Activated naive CD4-positive, alpha-beta T cell treated with anti-CD3 and anti-CD28 coated beads, Interleukin-2, amount 10 ng/mL, durations not matched to agents 7 days and 5 days (primary cell): ENCODE data around the gene HHATL.

ENCODE experiments used
- CTCF ChIA-PET: fragments of 350-600 bp; sonication (Branson Sonifier 250); formaldehyde crosslinking; loops from one replicate; lab custom pipeline; 2021; ENCODE audit warnings: antibody characterized with exemption; lab: Charles Lee
- DNase-seq: peaks from one replicate; pipeline ENCODE4 v3.0.0-alpha.2; 2020
- H3K27ac Mint-ChIP-seq: one replicate; pipeline ENCODE4 v1.8.0; 2021; ENCODE audit warnings: mild to moderate bottlenecking, moderate library complexity, mixed read lengths
- H3K27me3 Mint-ChIP-seq: one replicate; pipeline ENCODE4 v1.8.0; 2021; ENCODE audit warnings: mild to moderate bottlenecking, mixed read lengths
- H3K36me3 Mint-ChIP-seq: one replicate; pipeline ENCODE4 v1.8.0; 2021; ENCODE audit warnings: mixed read lengths
- H3K4me1 Mint-ChIP-seq: one replicate; pipeline ENCODE4 v1.8.0; 2021; ENCODE audit warnings: mixed read lengths
- H3K4me3 Mint-ChIP-seq: one replicate; pipeline ENCODE4 v1.8.0; 2021; ENCODE audit warnings: mild to moderate bottlenecking, moderate library complexity, mixed read lengths
- H3K9me3 Mint-ChIP-seq: one replicate; pipeline ENCODE4 v1.8.0; 2021; ENCODE audit warnings: mixed read lengths

HHATL gene

GRCh38 chr3:42683875-42684598 lies 18.6 kb downstream of the HHATL start:
- no peak overlapping the region for H3K27ac Mint-ChIP-seq
- peak; percentile 30 for DNase-seq
- CTCF ChIA-PET = no interaction called here
- no peaks in the 10 kb centered on the region for H3K9me3 Mint-ChIP-seq
- no peaks in the 10 kb centered on the region for H3K36me3 Mint-ChIP-seq
- H3K4me1 Mint-ChIP-seq = no peaks in the 10 kb centered on the region
- no peak overlapping the region for H3K4me3 Mint-ChIP-seq
- peaks cover 44% of the 10 kb centered on the region for H3K27me3 Mint-ChIP-seq

- CTCF ChIA-PET = no interaction called here
- no peak overlapping the region for H3K4me3 Mint-ChIP-seq
- no peak for DNase-seq
Measured at GRCh38 chr3:42682301-42683070, 20.1 kb downstream of the HHATL start.

GRCh38 chr3:42681361-42682038 lies 21.1 kb downstream of the HHATL start:
- no peak for DNase-seq
- Mint-ChIP-seq H3K27me3 (peaks cover 29% of the 10 kb centered on the region), H3K4me3 (no peak overlapping the region), H3K4me1 (no peaks in the 10 kb centered on the region), H3K9me3 (peaks cover 4% of the 10 kb centered on the region), H3K27ac (no peak overlapping the region), H3K36me3 (no peaks in the 10 kb centered on the region)
- CTCF ChIA-PET = no interaction called here

More at GRCh38 chr3:42682301-42683070, 20.1 kb downstream of the HHATL start:
- no peak overlapping the region for H3K27ac Mint-ChIP-seq
- H3K36me3 Mint-ChIP-seq = no peaks in the 10 kb centered on the region
- peaks cover 38% of the 10 kb centered on the region for H3K27me3 Mint-ChIP-seq
- H3K4me1 Mint-ChIP-seq = no peaks in the 10 kb centered on the region
- peaks cover 4% of the 10 kb centered on the region for H3K9me3 Mint-ChIP-seq

GRCh38 chr3:42680806-42681205 lies 21.8 kb downstream of the HHATL start:
- H3K36me3 Mint-ChIP-seq = no peaks in the 10 kb centered on the region

GRCh38 chr3:42680271-42680670 lies 22.3 kb downstream of the HHATL start:
- CTCF ChIA-PET = no interaction called here
- DNase-seq = no peak
- H3K27ac Mint-ChIP-seq = no peak overlapping the region
- H3K9me3 Mint-ChIP-seq = peaks cover 7% of the 10 kb centered on the region
- H3K4me3 Mint-ChIP-seq = no peak overlapping the region
- H3K4me1 Mint-ChIP-seq = no peaks in the 10 kb centered on the region
- H3K36me3 Mint-ChIP-seq = no peaks in the 10 kb centered on the region
- peaks cover 21% of the 10 kb centered on the region for H3K27me3 Mint-ChIP-seq

More at GRCh38 chr3:42680806-42681205, 21.8 kb downstream of the HHATL start:
- DNase-seq = no peak
- Mint-ChIP-seq H3K27me3 (peaks cover 26% of the 10 kb centered on the region), H3K27ac (no peak overlapping the region), H3K4me3 (no peak overlapping the region), H3K9me3 (peaks cover 6% of the 10 kb centered on the region), H3K4me1 (no peaks in the 10 kb centered on the region)
- CTCF ChIA-PET = no interaction called here

- no peak for DNase-seq
- Mint-ChIP-seq H3K27ac (no peak overlapping the region), H3K4me3 (no peak overlapping the region), H3K36me3 (no peaks in the 10 kb centered on the region), H3K27me3 (peaks cover 17% of the 10 kb centered on the region), H3K9me3 (peaks cover 7% of the 10 kb centered on the region), H3K4me1 (no peaks in the 10 kb centered on the region)
- CTCF ChIA-PET = interaction anchor here (1.0 kb wide), 1 partner anchor 65 kb away, joined by 3 read pairs; no protein-coding TSS in a partner anchor
Measured at GRCh38 chr3:42678447-42678846, 24.2 kb downstream of the HHATL start.

- peaks cover 14% of the 10 kb centered on the region for H3K27me3 Mint-ChIP-seq
- H3K27ac Mint-ChIP-seq = no peak overlapping the region
- H3K9me3 Mint-ChIP-seq = peaks cover 7% of the 10 kb centered on the region
- H3K36me3 Mint-ChIP-seq = no peaks in the 10 kb centered on the region
- H3K4me1 Mint-ChIP-seq = no peaks in the 10 kb centered on the region
- no peak for DNase-seq
- CTCF ChIA-PET = no interaction called here
- H3K4me3 Mint-ChIP-seq = no peak overlapping the region
Measured at GRCh38 chr3:42675909-42676308, 26.7 kb downstream of the HHATL start.

- Mint-ChIP-seq H3K4me1 (no peaks in the 10 kb centered on the region), H3K27ac (no peak overlapping the region), H3K27me3 (peaks cover 16% of the 10 kb centered on the region), H3K4me3 (no peak overlapping the region), H3K36me3 (no peaks in the 10 kb centered on the region), H3K9me3 (peaks cover 7% of the 10 kb centered on the region)
- no peak for DNase-seq
- CTCF ChIA-PET = no interaction called here
Measured at GRCh38 chr3:42674146-42674545, 28.5 kb downstream of the HHATL start.

- Mint-ChIP-seq H3K4me3 (no peak overlapping the region), H3K36me3 (no peaks in the 10 kb centered on the region), H3K4me1 (no peaks in the 10 kb centered on the region), H3K27ac (no peak overlapping the region), H3K27me3 (peaks cover 21% of the 10 kb centered on the region), H3K9me3 (peaks cover 9% of the 10 kb centered on the region)
- DNase-seq = no peak
- CTCF ChIA-PET = no interaction called here
Measured at GRCh38 chr3:42673082-42673481, 29.5 kb downstream of the HHATL start.

- CTCF ChIA-PET = no interaction called here
Measured at GRCh38 chr3:42672515-42672914, 30.1 kb downstream of the HHATL start.

GRCh38 chr3:42670670-42671069 lies 31.9 kb downstream of the HHATL start:
- H3K4me3 Mint-ChIP-seq = no peak overlapping the region
- H3K36me3 Mint-ChIP-seq = no peaks in the 10 kb centered on the region
- peaks cover 2% of the 10 kb centered on the region for H3K9me3 Mint-ChIP-seq
- no peak for DNase-seq
- no peak overlapping the region for H3K27ac Mint-ChIP-seq
- H3K27me3 Mint-ChIP-seq = peaks cover 29% of the 10 kb centered on the region
- CTCF ChIA-PET = interaction anchor here (0.7 kb wide), 1 partner anchor 20 kb away, joined by 3 read pairs; no protein-coding TSS in a partner anchor
- H3K4me1 Mint-ChIP-seq = no peaks in the 10 kb centered on the region

More at GRCh38 chr3:42672515-42672914, 30.1 kb downstream of the HHATL start:
- DNase-seq = no peak
- peaks cover 25% of the 10 kb centered on the region for H3K27me3 Mint-ChIP-seq
- H3K9me3 Mint-ChIP-seq = peaks cover 4% of the 10 kb centered on the region
- H3K4me3 Mint-ChIP-seq = no peak overlapping the region
- H3K36me3 Mint-ChIP-seq = no peaks in the 10 kb centered on the region
- no peaks in the 10 kb centered on the region for H3K4me1 Mint-ChIP-seq
- H3K27ac Mint-ChIP-seq = no peak overlapping the region

- Mint-ChIP-seq H3K4me1 (no peaks in the 10 kb centered on the region), H3K4me3 (no peak overlapping the region), H3K27me3 (peaks cover 29% of the 10 kb centered on the region), H3K27ac (no peak overlapping the region), H3K9me3 (peaks cover 2% of the 10 kb centered on the region), H3K36me3 (no peaks in the 10 kb centered on the region)
- DNase-seq = no peak
- CTCF ChIA-PET = interaction anchor here (0.7 kb wide), 1 partner anchor 20 kb away, joined by 3 read pairs; no protein-coding TSS in a partner anchor
Measured at GRCh38 chr3:42670051-42670576, 32.5 kb downstream of the HHATL start.

- Mint-ChIP-seq H3K9me3 (peaks cover 2% of the 10 kb centered on the region), H3K4me1 (no peaks in the 10 kb centered on the region), H3K4me3 (no peak overlapping the region), H3K27ac (no peak overlapping the region), H3K36me3 (no peaks in the 10 kb centered on the region), H3K27me3 (peaks cover 27% of the 10 kb centered on the region)
- DNase-seq = no peak
- CTCF ChIA-PET = no interaction called here
Measured at GRCh38 chr3:42668793-42669217, 33.8 kb downstream of the HHATL start.

- no peak for DNase-seq
- Mint-ChIP-seq H3K4me1 (no peaks in the 10 kb centered on the region), H3K27me3 (peaks cover 25% of the 10 kb centered on the region), H3K4me3 (no peak overlapping the region), H3K27ac (no peak overlapping the region), H3K9me3 (peaks cover 2% of the 10 kb centered on the region), H3K36me3 (no peaks in the 10 kb centered on the region)
- CTCF ChIA-PET = no interaction called here
Measured at GRCh38 chr3:42668413-42668760, 34.2 kb downstream of the HHATL start.
